GM19372 (cell line): ENCODE data around the gene ATP2C1.

Experiments
- ATAC-seq: cut with Tn5 transposase; IDR thresholded peaks from one replicate; pipeline ENCODE4 v1.9.1; 2021; ENCODE audit warnings: mild to moderate bottlenecking, low read depth, moderate library complexity; ENCODE audit not compliant: unreplicated experiment

The ATP2C1 gene

DNA sequence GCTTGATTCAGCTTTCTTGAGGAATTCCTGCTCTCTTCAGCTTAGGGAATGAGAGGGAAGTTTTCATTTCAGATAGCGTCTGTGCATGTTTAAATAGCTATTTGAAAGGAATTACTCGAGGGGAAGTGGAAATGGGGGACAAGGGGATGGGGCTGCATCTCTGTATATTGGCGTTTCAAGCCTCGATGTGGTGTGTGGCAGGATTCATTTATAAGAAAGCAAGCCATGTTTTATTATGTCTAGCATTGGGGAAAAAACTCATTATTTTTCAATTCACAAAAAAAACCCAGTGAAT is 1.0 kb downstream of the ATP2C1 start:
- ATAC-seq = no peak

DNA sequence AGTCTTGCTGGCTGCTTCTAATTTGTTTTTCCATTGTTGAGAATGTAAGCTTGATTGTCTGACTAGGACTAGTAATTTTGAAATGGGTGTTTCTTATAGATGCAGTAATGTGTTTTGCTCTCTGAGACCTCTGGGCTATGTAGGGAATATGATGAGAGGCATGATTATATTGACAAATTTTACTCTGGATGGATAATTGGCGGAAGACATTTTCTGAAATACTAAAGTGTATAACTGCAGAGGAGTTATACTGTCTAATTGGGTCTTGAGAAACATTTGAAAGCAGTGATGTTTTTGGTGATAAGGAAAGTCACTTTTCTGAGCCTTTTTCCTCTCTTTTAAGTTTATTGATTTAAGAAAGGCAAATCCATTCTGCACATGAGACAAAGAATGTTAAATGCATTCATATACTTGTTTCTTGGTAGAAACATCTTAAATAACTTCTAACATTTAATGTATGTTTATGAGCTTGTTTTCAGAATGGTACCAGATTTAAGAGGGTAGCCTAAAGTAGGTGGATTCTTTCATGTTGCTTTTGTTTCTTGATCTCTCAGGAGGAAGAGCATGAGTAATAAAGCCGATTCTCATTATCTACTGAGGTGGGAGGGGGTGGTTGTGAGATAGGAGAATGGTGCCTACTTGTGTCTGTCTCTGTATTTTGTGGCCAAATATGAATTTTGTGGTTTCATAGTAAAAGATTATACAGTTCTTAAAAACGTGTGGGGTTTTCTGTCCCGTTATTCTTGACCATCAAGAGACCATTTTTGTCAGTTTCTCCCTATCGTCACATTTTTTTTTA is 2.0 kb downstream of the ATP2C1 start:
- ATAC-seq = no peak

DNA sequence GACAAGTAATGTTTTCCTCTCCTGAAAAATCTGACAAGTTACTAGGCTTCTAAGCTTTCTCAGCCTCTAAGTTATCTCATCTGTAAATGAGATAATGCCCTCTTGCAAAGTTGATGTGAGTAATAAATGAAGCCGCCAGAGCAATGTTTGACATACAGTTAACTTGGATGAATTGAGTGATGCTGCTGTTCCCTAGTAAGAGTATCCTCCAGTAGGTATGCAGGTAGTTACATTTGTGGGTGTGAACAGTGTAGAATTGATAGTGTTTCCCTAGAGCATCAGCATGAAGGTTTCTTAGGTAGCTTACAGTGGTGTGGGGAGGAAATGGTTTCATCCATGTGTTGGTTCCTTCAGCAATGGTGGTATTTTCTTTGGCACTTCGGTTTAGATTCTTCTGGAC is 3.4 kb downstream of the ATP2C1 start:
- no peak for ATAC-seq

DNA sequence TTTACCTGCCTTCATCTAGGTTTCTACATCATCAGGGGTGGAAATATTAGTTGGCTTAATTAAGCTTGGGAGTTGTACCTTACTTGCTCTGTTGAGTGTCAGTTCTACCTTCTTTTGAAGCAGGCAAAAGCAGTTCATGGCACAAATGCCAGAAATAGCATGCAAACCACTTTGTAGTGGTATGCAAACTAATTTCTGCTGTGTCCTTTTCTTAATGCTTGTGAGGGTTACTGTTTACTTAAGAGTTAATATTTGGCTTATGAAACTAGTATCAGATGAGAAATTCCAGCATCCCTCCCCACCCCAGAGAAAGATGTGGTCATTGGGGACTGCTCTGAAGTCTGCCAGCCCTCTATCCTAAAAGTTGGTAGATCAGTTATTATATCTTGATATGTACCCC is 7.1 kb downstream of the ATP2C1 start:
- ATAC-seq = no peak

DNA sequence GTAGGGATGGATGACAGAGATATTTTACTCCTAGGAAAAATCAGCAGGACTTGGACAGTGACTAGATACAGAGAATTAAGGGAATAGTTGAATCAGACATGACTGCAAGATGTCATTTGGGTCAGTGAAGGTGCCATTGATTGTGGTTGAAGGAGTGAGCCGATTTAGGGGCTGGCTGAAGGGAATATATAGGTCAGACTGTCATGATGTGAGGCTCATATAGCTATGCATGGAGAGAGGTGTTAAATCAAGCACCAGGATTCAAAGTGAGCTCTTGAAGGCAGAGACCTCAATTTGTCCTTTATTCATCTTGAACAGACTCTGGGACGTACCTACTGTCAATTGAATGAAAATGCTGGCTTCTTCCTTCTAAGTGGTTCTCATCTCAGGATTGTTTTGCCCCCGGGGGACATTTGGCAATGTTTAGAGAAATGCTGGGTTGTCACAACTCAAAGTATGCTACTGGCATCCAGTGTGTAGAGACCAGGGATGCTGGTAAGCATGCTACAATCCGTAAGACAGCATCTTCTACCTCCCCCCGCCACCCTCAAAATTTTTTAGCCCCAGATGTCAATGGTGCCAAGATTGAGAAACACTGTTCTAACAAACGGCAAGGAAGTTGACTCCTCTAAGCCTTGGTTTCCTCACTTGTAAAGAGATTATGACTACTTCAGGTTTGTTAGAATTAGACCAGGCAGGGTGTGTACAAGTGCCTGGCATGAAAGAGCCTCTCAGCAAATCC is 7.8 kb downstream of the ATP2C1 start:
- ATAC-seq = no peak

DNA sequence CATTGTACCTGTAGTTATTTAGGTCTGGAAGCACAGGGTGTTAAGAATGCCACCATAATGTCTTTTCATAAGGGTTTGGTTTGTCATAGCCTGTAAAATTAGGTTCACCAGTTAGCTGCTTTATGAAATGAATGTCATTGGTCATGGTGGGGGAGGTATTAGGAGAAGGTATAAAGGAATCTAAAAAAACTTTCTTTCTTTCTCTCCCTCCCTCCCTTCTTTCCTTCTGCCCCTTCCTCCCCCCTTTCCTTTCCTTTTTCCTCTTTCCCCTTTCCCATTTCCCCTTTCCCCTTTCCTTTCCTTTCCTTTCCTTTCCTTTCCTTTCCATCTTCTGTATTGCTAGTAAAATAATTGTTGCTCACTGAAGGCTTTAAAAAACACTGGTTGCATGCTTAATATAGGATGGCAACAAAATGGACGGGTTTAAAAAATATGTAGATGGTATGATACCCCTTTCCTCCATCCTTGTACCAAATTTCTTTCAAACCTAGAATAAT is 9.6 kb downstream of the ATP2C1 start:
- no peak for ATAC-seq

DNA sequence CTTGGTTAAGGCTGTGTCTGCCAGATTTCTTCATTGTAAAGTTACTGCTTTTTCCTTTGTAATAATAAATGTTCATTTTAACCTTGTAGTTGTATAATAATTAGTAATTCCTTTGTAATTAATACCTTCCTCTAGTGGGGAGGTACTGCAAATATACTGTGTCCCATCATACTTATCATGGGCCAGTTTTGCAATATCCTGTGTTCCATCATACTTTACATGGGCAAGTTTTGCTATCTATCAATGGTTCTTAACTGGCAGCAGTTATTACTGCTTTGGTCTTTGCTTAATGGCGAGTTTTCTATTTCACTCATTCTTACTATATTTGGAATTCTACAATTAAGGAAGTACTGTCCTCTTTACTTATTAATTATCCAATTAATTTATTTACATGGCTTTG is 10.6 kb downstream of the ATP2C1 start:
- ATAC-seq = no peak

DNA sequence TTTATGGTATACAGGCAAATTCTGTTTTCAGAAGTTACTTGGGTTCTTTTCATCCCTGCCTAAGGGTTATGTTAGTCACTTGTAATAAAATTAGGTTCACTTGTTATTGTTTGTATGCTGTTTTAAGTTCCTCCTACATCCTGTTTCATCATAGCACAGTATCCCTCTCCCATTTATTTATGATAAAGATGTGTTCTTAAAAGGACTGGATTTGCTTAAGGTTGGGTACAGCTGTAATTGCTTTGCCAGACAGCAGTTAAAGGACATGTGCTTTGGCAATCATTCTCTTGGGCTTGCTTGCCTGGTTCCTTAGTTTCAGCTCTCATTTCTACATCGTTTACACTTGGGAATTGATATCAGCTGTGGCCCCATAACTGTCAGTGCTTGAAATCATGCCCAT is 11.7 kb downstream of the ATP2C1 start:
- ATAC-seq = no peak

DNA sequence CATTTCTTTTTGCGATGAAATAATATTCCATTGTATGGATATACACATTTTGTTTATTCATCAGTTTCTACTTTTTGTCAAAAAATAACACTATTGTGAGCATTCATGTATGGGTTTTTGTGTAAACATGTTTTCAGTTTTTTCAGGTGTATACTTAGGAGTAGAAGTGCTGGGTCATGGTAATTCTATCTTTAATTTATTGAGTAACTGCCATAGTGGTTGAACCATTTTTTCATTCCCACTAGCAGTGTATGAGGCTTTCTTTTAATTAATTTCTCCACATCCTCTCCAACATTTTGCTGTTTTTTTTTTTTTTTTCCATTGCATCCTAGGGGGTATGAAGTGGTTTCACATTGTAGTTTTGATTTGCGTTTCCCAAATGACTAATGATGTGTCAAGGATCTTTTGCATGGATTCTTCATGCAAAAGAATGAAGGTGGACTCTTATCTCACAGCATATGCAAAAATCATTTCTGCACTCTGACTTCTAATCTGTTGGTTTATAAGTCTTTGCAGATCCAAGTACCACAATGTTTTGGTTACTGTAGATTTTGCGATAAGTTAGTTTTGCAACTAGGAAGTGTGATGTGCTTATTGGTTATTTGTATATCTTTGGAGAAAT is 12.6 kb downstream of the ATP2C1 start:
- no peak for ATAC-seq

DNA sequence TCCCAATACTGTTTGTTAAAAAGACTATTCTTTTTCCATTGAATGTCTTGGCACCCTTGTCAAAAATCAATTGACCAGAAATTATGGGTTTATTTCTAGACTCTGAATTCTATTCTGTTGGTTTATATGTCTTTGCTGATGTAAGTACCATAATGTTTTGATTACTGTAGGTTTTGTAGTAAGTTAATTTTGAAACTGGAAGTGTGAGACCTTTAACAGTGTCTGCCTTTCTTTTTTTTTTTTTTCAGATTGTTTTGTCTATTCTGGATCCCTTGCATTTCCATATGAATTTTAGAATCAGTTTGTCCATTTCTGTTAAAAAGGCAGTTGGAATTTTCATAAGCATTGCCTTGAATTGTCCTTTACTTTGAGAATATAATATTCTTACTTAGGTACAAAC is 13.6 kb downstream of the ATP2C1 start:
- no peak for ATAC-seq

DNA sequence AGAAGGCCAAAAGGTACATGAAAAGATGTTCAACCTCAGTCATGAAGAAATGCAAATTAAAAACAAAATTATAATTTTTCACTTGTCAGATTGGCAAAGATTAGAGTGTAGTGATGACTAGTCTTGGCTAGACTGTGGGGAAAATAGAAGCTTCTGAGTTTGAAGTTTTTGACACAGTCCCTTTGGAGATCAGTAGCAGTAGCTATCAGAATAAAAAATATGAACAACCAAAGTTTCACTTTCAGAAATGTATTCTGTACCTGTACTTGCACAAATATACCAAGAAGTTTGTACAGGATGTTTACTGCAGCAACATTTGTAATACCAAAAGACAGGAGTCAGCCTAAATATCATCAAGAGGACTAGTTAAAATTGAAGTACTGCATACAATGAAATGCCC is 14.1 kb downstream of the ATP2C1 start:
- no peak for ATAC-seq

DNA sequence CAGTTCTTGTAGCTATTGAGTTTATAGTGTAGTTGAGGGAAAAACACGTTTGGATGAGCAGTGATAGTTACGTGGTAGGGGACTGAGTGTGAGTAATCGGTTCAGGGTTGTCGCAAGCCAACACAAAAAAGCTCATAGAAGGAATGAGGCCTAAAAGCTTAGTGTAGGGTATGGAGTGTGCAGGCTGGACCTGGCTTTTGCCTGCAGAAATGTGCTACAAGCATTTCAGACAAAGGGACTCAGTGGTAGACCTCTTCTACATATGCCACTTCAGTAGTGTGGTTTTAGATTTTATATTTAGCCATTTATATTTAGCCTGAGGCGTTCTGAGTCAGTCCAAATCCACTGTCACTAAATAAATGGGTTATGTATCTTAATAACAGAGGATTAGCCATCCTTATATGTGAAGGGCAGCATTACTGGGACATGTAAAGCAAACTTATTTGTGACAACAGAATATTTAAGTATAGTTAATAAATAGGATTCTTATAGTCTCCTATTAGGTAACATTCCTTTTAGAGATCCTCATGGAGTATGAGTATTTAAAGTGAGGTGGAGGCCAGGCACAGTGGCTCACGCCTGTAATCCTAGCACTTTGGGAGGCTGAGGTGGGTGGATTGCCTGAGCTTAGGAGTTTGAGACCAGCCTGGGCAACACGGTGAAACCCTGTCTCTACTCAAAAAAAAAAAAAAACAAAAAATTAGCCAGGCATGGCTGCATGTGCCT is 21.8 kb downstream of the ATP2C1 start:
- ATAC-seq = no peak

DNA sequence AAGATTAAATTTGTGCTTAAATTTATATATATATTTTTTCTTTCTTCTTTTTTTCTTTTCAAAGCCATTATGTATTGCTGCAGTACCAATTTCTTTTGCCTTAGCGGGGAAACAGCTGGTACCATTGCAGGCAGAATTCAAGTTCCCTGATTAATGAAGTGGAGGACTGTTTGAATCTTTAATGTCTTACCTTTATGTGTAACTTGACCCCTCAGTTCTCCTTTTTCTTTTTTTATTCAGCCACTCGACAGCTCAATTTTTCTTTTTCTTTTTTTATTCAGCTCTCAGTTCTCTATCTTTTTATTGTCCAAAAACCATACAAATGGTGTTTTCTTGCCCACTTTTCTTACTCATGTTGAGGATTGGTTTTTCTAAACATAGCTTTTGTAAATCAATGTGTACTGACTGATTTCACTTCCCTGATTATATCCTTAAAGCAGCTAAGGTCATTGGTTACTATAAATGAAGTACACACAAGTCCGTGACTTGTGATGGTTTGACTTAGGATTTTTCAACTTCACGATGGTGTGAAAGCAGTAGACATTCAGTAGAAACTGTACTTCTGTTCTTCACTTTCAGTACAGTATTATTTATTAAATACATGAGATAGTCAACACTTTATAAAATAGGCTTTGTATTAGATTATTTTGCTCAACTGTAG is 22.8 kb downstream of the ATP2C1 start:
- peak; percentile 66 for ATAC-seq

DNA sequence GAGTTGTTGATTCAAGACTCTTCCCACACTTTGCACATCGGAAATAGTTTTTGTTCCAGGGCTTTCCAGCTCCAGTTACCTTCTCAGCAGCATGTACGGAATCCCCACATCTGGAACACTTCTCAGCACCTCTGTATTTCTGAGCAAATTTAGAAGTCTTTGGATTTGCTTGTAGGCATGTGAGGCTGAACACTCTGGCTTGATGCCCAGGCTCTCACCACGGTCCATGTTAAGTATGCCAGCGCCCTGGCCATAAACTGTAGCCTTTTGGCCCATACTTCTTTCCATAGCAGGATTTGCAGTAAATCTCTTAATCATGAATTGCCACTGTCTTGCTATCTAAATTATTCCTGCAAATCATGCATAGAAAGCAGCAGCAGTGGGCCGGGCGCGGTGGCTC is 24.4 kb downstream of the ATP2C1 start:
- no peak for ATAC-seq

DNA sequence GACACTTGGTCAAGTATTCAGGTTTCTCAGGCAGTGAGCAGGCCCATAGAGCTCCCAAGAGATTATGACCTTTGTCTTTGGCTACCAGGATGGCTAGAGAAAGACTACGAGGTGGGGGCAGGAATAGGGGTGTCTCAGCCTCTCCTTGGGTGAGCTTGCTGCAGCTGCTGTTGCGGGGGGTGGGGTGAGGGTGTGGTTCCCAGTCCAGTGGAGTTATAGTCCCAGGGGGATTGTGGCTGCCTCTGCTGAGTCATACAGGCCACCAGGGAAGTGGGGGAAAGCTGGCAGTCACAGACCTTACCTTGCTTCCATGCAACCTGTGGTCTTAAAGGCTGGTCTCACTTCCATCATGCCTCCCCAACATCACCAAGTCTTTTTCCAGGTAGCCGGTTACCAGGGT is 31.7 kb downstream of the ATP2C1 start:
- ATAC-seq = no peak

DNA sequence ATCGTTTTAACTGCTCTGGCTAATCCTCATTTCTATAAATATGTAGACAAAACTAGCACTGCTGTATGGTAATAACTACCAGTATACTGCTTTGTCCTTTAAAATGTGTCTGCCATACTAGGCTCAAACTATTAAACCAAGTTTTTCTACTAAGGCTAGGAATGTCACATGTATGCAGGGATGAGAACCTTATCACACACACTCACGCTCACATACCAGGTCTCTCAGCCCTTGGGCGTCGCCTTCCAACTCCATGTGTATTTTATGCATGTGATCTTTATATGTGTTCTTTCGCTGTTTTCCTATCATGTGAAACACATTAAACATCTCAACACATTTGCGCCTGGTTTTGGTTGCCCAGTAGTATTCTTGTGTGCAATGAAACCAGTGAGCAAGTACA is 32.6 kb downstream of the ATP2C1 start:
- no peak for ATAC-seq

DNA sequence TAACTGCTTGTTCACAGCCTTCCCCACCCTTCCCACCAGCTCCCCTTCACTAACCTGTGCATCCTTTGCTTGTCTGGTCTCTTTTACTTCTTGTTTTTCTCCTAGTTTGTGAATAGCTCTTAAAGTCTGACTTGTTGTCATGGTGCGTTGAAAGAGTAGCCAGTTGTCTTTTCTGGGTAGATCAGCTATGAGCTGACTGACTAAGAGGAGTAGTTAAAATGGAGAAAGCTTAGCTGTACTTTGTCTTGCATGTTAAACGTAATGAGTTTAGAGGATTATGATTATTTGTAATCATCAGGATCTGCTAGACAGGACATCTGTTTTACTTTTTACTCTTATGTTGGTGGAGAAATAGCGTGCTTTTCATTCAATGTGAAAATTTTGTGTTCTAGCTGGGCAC is 35.9 kb downstream of the ATP2C1 start:
- ATAC-seq = no peak

DNA sequence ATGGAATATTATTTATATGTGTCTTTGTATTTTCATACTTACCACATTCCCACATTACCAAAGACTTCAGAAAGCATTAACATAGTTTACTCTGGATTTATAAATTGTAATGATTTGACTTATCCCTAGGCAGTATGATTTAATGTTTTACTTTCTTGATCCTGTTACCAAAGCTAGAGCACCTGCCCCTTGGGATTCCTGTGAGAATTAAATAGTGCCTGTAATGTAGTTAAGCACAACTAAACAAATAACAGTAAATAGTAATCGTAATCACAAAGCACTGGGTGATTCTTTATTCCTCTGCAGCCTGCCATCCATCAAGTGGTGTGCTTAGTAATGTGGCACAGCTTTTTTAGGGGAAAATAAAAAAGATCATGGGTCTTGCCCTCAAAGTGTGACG is 39.1 kb downstream of the ATP2C1 start:
- ATAC-seq = no peak

DNA sequence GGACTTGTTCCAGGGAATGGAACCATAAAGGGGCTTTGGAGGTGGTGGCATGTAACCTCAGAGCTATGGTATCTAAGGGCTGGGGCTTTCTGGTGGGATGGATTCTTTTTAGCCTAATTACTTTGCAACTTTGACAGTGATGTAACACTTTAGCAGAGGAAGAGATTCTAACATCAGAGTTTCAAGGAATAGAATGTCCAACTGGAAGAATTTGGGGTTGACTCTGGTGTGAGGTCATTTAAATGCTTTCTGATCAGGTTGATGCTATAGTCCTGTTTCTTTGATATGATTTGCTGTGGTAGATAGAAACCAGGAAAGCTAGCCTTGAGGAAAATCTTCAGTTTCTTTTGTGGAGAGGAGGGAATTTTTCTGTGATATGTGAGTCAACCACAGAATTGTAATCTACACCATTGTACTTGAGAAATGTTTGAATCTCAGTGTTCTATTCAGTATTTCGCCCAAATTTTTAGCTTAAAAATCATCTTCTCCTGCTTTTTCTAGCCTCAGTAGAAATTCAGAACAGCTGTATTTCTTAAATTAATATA is 40.0 kb downstream of the ATP2C1 start:
- ATAC-seq = no peak

DNA sequence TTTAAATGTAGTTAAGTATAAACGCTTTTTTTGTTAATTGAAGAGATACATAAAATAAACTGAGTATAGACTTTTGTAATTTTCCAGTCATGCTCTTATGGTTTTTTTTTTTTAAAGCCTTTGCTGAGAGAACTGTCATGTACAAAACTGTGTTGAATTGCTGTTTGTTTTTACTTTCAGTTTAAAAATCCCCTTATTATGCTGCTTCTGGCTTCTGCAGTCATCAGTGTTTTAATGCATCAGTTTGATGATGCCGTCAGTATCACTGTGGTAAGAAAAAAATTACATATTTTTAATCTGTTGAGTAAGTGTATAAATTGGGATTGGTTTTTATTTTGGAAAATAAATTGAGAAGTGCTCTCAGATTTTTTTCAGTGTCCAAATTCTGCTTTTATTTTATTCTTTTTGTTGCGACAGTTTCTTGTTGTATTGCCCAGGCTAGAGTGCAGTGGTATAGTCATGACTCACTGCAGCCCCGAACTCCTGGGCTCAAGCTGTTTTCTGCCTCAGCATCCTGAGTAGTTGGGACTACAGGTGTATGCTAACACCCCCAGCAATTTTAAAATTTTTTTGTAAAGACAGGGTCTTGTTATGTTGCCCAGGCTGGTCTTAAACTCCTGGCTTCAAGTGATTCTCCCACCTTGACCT is 40.7 kb downstream of the ATP2C1 start:
- no peak for ATAC-seq
